AML-193 (cell line): ENCODE data around the gene ARL11.
"Not testable (repeated sequence)": the region's sequence is repeated elsewhere in the genome, so short reads cannot be mapped to it uniquely, and the experiment has no call there.

Source experiments
- DNase-seq, 2 experiments: peaks; one replicate each; lab custom pipeline; 2025; lab: John Stamatoyannopoulos, UW

Gene ARL11

GRCh38 chr13:49627831-49628652, at the start of gene ARL11:
TSS of gene ARL11 (plus strand) at chr13:49628507. CDS start at chr13:49630448, 1,941 bp downstream.
- peak; percentile 98 for DNase-seq

- DNase-seq: no peak
Measured at GRCh38 chr13:49579501-49579900, 48.8 kb upstream of the ARL11 start.

GRCh38 chr13:49580980-49581680, 47.2 kb upstream of the ARL11 start:
- no peak for DNase-seq

- peak in 1 of 2 experiments; percentile 17 for DNase-seq
Measured at GRCh38 chr13:49584771-49585182, 43.5 kb upstream of the ARL11 start.

GRCh38 chr13:49585220-49586157, 42.8 kb upstream of the ARL11 start, which contains the start of gene RCBTB1:
TSS of gene RCBTB1 (minus strand) at chr13:49585558. CDS start at chr13:49567279, 18,279 bp downstream.
- peak; percentile 70 to 79 for DNase-seq

GRCh38 chr13:49586717-49587116, 41.6 kb upstream of the ARL11 start:
- no peak for DNase-seq

GRCh38 chr13:49587311-49587847, 40.9 kb upstream of the ARL11 start:
- DNase-seq: no peak

- DNase-seq: not testable (repeated sequence)
Measured at GRCh38 chr13:49590714-49591113, 37.6 kb upstream of the ARL11 start.

GRCh38 chr13:49593876-49594275, 34.4 kb upstream of the ARL11 start:
- DNase-seq: not testable (repeated sequence)

GRCh38 chr13:49594576-49594975, 33.7 kb upstream of the ARL11 start:
- no peak for DNase-seq

GRCh38 chr13:49596221-49596620, 32.1 kb upstream of the ARL11 start:
- no peak for DNase-seq

GRCh38 chr13:49597043-49597641, 31.2 kb upstream of the ARL11 start:
- DNase-seq: no peak

- DNase-seq: no peak
Measured at GRCh38 chr13:49602005-49602404, 26.3 kb upstream of the ARL11 start.

GRCh38 chr13:49602615-49603014, 25.7 kb upstream of the ARL11 start:
- not testable (repeated sequence) for DNase-seq

GRCh38 chr13:49604570-49604969, 23.7 kb upstream of the ARL11 start:
- no peak for DNase-seq

GRCh38 chr13:49606747-49607648, 21.3 kb upstream of the ARL11 start:
- DNase-seq: peak; percentile 96

GRCh38 chr13:49607761-49608160, 20.5 kb upstream of the ARL11 start:
- no peak for DNase-seq

- DNase-seq: peak; percentile 56 to 58
Measured at GRCh38 chr13:49608651-49609331, 19.5 kb upstream of the ARL11 start.

- DNase-seq: no peak
Measured at GRCh38 chr13:49610176-49610575, 18.1 kb upstream of the ARL11 start.

GRCh38 chr13:49612042-49612441, 16.3 kb upstream of the ARL11 start:
- DNase-seq: not testable (repeated sequence)
